ENCODE measurements around the gene GTPBP6. TPM values are rescaled to one million over a fixed set of nuclear protein-coding genes. Genes with fewer than 3 reads are reported as not detected.

Gene GTPBP6
- total RNA-seq, 4 donors from 2014 or later, result 20.2 to 35.8 (median 27.9) TPM

DNA sequence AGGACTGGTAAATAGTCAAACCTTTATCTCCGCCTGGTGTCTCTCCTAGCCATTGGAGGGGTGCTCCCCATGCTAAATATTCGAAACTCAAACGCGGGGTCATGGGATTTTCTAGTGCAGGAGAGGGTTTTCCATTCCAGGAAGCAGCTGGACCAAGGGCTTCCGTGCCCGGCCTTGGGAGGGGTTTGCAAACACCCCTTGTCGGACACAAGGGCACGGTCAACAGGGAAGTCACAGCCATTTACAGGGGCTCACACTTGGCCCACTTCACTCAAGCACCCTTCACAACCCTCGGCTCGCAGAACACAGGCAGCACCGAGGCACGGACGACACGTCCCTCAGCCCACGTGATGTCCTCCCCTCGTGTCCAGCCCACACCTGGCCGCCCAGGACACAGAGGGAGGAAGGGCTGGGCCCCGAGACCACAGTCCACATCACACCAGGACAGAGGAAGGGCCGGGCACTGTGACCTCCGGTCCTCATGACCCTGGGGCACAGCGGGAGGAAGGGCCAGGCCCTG lies 47.7 kb downstream of the GTPBP6 start:
- TF ChIP-seq CTCF (IDR thresholded peaks at IDR 0.05; ENCODE audit: low read depth), result no peak

- TF ChIP-seq CTCF (IDR thresholded peaks at IDR 0.05; ENCODE audit: low read depth), result no peak
Measured at GRCh38 chrX:267771-268261, 50.8 kb downstream of the GTPBP6 start.

DNA sequence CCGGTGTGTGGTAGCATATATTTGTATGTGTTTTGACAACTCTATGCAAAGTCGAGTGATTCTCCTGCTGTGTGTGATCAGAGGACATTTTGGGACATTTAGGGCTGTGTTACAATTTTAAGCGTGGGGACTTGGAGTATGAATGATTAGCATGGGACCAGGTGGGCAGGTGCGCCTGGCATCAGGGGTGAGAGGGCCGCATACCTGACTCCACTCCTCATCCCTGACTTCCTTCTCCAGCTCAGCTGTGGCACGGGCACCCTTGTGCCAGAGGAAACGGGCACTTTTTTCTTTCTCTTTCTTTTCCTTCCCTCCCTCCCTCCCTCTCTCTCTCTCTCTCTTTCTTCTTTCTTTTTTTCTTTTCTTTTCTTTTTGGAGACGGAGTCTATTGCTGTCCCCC lies 53.1 kb downstream of the GTPBP6 start:
- TF ChIP-seq CTCF (IDR thresholded peaks at IDR 0.05; ENCODE audit: low read depth), result no peak

DNA sequence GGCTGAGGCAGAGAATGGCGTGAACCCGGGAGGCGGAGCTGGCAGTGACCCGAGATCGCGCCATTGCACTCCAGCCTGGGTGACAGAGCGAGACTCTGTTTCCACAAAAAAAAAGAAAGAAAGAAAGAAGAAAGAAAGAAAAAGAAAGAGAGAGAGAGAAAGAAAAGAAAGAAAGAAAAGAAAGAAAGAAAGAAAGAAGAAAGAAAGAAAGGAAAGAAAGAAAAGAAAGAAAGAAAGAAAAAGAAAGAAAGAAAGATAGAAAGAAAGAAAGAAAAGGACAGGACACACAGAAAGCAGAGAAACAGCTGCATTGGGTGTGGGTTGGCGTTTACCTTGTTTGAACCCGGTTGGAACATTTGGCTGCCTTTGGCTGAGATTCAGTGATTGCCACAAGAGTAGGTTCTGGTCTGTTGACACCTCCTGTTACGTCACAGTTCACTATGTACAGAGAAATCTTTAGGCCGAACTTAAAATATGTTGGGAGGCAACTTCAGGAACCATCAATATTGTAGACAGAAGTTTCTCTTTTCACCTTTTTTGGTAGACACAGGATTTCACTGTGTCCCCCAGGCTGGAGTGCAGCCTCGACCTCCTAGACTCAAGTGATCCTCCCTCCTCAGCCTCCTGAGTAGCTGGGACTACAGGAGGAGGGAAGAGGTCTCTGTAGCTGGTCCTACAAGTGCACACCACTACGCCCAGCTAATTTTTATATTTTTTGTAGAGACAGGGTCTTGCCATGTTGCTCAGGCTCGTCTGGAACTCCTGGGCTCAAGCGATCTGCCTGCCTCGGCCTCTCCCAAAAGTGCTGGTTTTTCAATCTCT lies 53.8 kb downstream of the GTPBP6 start:
- TF ChIP-seq CTCF (IDR thresholded peaks at IDR 0.05; ENCODE audit: low read depth), result no peak

DNA sequence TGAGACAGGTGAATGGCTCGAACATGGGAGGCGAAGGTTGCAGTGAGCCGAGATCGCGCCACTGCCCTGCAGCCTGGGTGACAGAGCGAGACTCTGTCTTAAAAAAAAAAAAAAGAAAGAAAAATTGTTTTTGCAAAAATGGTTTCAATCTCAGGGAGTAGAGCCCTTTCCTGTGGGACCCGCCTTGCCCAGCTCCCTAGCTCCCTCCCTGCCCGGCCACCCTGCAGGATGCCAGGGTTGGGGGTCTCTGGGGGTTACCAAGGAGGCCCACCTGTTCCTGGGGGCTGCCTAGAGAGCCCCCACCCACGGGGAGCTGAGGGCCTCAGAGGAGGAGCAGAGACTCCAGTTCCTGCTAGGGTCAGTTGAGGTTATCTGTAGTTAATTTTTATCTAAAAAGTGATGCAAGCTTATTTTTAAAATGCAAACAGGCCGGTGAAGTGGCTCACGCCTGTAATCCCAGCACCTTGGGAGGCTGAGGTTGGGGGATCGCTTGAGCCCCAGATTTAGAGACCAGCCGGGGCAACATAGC lies 56.2 kb downstream of the GTPBP6 start:
- no peak for TF ChIP-seq CTCF (IDR thresholded peaks at IDR 0.05; ENCODE audit: low read depth)

DNA sequence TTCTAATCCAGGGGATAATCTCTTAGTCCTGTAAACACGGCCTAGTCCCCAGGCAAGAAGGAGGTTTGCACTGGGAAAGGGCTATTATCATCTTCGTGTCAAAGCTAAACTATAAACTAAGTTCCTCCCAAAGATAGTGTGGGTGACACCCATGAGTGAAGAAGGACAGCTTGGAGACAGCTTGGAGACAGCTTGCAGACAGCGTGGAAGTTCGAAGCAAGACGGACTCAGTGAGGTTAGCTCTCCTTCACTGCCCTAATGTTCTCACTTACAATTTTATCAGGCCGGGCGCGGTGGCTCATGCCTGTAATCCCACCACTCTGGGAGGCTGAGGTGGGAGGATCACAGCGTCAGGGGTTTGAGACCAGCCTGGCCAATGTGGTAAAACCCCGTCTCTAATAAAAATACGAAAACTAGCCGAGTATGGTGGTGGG lies 56.7 kb downstream of the GTPBP6 start:
- no peak for TF ChIP-seq CTCF (IDR thresholded peaks at IDR 0.05; ENCODE audit: low read depth)

DNA sequence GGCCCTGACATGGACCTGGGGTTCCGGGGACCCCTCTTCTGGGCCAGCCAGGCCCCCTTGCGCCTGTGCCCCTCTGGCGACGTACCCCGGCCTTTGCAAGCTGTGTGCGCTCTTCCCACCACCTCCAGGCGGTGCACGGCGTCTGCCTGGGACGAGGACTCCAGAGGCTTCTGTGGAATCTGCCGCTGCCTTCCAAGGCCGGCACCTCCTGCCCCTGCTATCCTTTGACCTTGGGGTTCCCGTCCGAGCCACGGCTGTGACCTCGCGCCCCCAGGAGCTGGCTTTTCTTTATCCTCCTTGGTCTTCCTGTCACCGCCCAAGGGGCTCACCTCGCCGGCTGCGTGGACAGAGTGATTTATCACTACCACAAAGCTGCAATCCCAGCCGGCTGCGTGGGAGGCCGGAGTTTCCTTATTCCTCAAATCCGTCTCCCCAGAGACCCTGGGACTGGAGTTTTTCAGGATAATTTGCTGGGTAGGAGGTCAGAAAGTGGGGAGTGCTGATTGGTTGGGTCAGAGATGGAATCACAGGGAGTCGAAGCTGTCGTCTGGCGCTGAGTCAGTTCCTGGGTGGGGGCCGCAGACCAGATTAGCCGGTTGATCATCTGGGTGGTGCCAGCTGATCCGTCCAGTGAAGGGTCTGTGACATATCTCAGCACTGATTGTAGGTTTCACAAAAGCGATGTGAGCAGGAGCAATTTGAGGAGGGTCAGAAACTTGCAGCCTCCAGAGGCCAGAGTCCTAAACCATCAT lies 57.3 kb downstream of the GTPBP6 start:
- TF ChIP-seq CTCF (IDR thresholded peaks at IDR 0.05; ENCODE audit: low read depth), result no peak

Measured in subcutaneous adipose tissue (tissue), 4 donors.